OCI-M2 (cell line): ENCODE data around the gene CHSY3.

Experiments
- DNase-seq: peaks from one replicate; lab custom pipeline; 2025; ENCODE audit not compliant: unreplicated experiment; lab: John Stamatoyannopoulos, UW

Gene CHSY3

GRCh38 chr5:130021876-130022275 is 117.6 kb downstream of the CHSY3 start:
- no peak for DNase-seq

GRCh38 chr5:130023604-130024003 is 119.3 kb downstream of the CHSY3 start:
- DNase-seq = no peak

GRCh38 chr5:130024006-130024405 is 119.7 kb downstream of the CHSY3 start:
- DNase-seq = no peak

- DNase-seq = no peak
Observed at GRCh38 chr5:130025511-130025910, 121.2 kb downstream of the CHSY3 start.

GRCh38 chr5:130032807-130033206 is 128.5 kb downstream of the CHSY3 start:
- DNase-seq = no peak

- no peak for DNase-seq
Observed at GRCh38 chr5:130034566-130035210, 130.4 kb downstream of the CHSY3 start.

GRCh38 chr5:130035388-130035787 is 131.1 kb downstream of the CHSY3 start:
- no peak for DNase-seq

- no peak for DNase-seq
Observed at GRCh38 chr5:130037905-130038304, 133.6 kb downstream of the CHSY3 start.

GRCh38 chr5:130043834-130044233 is 139.6 kb downstream of the CHSY3 start:
- DNase-seq = no peak

- DNase-seq = no peak
Observed at GRCh38 chr5:130045334-130045733, 141.1 kb downstream of the CHSY3 start.

- DNase-seq = no peak
Observed at GRCh38 chr5:130050585-130050984, 146.3 kb downstream of the CHSY3 start.

GRCh38 chr5:130052752-130053151 is 148.5 kb downstream of the CHSY3 start:
- DNase-seq = no peak

GRCh38 chr5:130055572-130055971 is 151.3 kb downstream of the CHSY3 start:
- DNase-seq = no peak

- DNase-seq = no peak
Observed at GRCh38 chr5:130061746-130062145, 157.5 kb downstream of the CHSY3 start.

GRCh38 chr5:130063603-130064002 is 159.3 kb downstream of the CHSY3 start:
- DNase-seq = no peak

GRCh38 chr5:130064484-130064883 is 160.2 kb downstream of the CHSY3 start:
- no peak for DNase-seq

GRCh38 chr5:130065617-130066016 is 161.4 kb downstream of the CHSY3 start:
- DNase-seq = no peak

GRCh38 chr5:130066644-130067043 is 162.4 kb downstream of the CHSY3 start:
- no peak for DNase-seq

- no peak for DNase-seq
Observed at GRCh38 chr5:130067364-130067763, 163.1 kb downstream of the CHSY3 start.

- no peak for DNase-seq
Observed at GRCh38 chr5:130068101-130068500, 163.8 kb downstream of the CHSY3 start.

GRCh38 chr5:130068988-130069387 is 164.7 kb downstream of the CHSY3 start:
- no peak for DNase-seq

- no peak for DNase-seq
Observed at GRCh38 chr5:130074820-130075219, 170.6 kb downstream of the CHSY3 start.

- no peak for DNase-seq
Observed at GRCh38 chr5:130077007-130077406, 172.7 kb downstream of the CHSY3 start.
